Natural killer cell treated with Interleukin-12 subunit alpha and Interleukin-12 subunit beta and Interleukin-15 and Interleukin-18, amount 100 ng/mL, for 72 hours (primary cell): ENCODE results near the gene C17orf67. TPM values are rescaled to one million over a fixed set of nuclear protein-coding genes. Genes with fewer than 3 reads are reported as not detected.

ENCODE experiments used
- ATAC-seq, 2 donors: fragments of 150-1000 bp; cut with Tn5 transposase in 1 of 2; sonication (Bioruptor Pico), chemical (Tn5 transposase) in 1 of 2; 2 replicates each; pipeline ENCODE4 v1.10.0; 2021
- DNase-seq: peaks from one replicate; pipeline ENCODE4 v3.0.0; 2022; ENCODE audit warnings: low spot score
- H3K27ac Mint-ChIP-seq, 2 donors: 1 replicate in 1 of 2; 2 replicates in 1 of 2; pipeline ENCODE4 v1.8.0; 2022; ENCODE audit warnings: mixed read lengths in 2 of 2, mild to moderate bottlenecking in 1 of 2, moderate library complexity in 1 of 2
- H3K27me3 Mint-ChIP-seq, 2 donors: 1 replicate in 1 of 2; 2 replicates in 1 of 2; pipeline ENCODE4 v1.8.0; 2022; ENCODE audit warnings: mixed read lengths in 2 of 2
- H3K36me3 Mint-ChIP-seq: one replicate; pipeline ENCODE4 v1.8.0; 2022; ENCODE audit warnings: mixed read lengths
- H3K4me1 Mint-ChIP-seq, 2 donors: 1 replicate in 1 of 2; 2 replicates in 1 of 2; pipeline ENCODE4 v1.8.0; 2022; ENCODE audit warnings: low read depth in 2 of 2, mixed read lengths in 2 of 2, mild to moderate bottlenecking in 1 of 2
- H3K4me3 Mint-ChIP-seq: one replicate; pipeline ENCODE4 v1.8.0; 2022; ENCODE audit warnings: mixed read lengths
- H3K9me3 Mint-ChIP-seq: 2 replicates; pipeline ENCODE4 v1.8.0; 2022; ENCODE audit warnings: mixed read lengths
- total RNA-seq, 2 donors: library from RNA; stranded (reverse); gene quantifications; one replicate each; pipeline ENCODE4 v1.2.3, GENCODE V29; 2022

Gene C17orf67
- total RNA-seq, 2 donors from 2014 or later = 1.9 to 4.7 TPM

GRCh38 chr17:56826611-56827414 is 6.9 kb downstream of the C17orf67 start:
- no peaks in the 10 kb centered on the region for H3K9me3 Mint-ChIP-seq
- peaks cover 5% of the 10 kb centered on the region for H3K36me3 Mint-ChIP-seq

GRCh38 chr17:56824503-56824902 is 9.2 kb downstream of the C17orf67 start:
- Mint-ChIP-seq H3K27me3 (no peaks in the 10 kb centered on the region), H3K4me3 (no peak overlapping the region), H3K27ac (no peak overlapping the region), H3K36me3 (no peaks in the 10 kb centered on the region), H3K9me3 (no peaks in the 10 kb centered on the region), H3K4me1 (peaks cover 0 to 3% of the 10 kb centered on the region in 2 donors)
- ATAC-seq (no peak), DNase-seq (no peak)

More at GRCh38 chr17:56826611-56827414, 6.9 kb downstream of the C17orf67 start:
- ATAC-seq (no peak), DNase-seq (no peak)
- Mint-ChIP-seq H3K27ac (no peak overlapping the region), H3K4me3 (no peak overlapping the region), H3K4me1 (peaks cover 3 to 14% of the 10 kb centered on the region in 2 donors), H3K27me3 (no peaks in the 10 kb centered on the region)

- Mint-ChIP-seq H3K4me3 (no peak overlapping the region), H3K27me3 (no peaks in the 10 kb centered on the region), H3K9me3 (no peaks in the 10 kb centered on the region), H3K27ac (no peak overlapping the region), H3K36me3 (no peaks in the 10 kb centered on the region), H3K4me1 (peaks cover 0 to 7% of the 10 kb centered on the region in 2 donors)
- DNase-seq (no peak), ATAC-seq (no peak)
Measured at GRCh38 chr17:56823848-56824247, 9.9 kb downstream of the C17orf67 start.

GRCh38 chr17:56822725-56823124 is 11.0 kb downstream of the C17orf67 start:
- Mint-ChIP-seq H3K9me3 (no peaks in the 10 kb centered on the region), H3K4me3 (no peak overlapping the region), H3K4me1 (peaks cover 0 to 8% of the 10 kb centered on the region in 2 donors), H3K27ac (no peak overlapping the region), H3K36me3 (no peaks in the 10 kb centered on the region), H3K27me3 (no peaks in the 10 kb centered on the region)
- ATAC-seq (no peak), DNase-seq (no peak)

DNA sequence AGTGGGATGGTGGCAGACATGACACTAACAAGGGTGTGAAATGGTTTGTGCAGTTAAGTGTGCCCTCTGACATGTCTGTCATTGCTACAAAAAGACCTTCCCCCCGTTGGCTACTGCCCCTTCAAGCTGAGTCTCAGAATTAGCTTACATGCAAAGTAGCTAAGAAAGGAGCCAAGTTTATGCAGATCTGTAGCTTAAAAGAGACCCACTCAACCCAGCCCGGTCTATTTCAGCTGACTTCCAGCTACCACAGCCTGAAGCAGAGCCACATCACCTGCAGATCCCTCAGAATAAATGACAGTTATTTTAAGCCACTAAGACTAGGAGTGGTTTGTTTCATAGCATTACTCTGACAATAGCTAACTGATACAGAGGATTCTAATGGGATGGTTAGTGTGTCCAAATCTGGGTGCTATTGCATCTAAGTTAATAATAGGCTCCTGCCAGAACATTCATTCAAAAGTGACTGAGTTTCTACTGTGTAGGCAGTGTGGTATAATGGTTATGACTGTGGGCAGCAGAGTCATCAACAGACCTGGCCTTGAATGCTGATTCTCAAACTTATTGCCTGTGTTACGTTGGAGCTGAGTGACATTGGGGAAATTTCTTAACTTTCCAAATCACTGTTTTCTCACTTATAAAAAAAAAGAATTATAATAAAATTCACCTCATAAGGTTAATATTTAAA is 11.7 kb downstream of the C17orf67 start:
- no peaks in the 10 kb centered on the region for H3K27me3 Mint-ChIP-seq
- peaks cover 0 to 8% of the 10 kb centered on the region in 2 donors for H3K4me1 Mint-ChIP-seq
- DNase-seq (no peak), ATAC-seq (no peak)
- H3K36me3 Mint-ChIP-seq = no peaks in the 10 kb centered on the region
- no peaks in the 10 kb centered on the region for H3K9me3 Mint-ChIP-seq
- no peak overlapping the region for H3K27ac Mint-ChIP-seq
- H3K4me3 Mint-ChIP-seq = no peak overlapping the region

DNA sequence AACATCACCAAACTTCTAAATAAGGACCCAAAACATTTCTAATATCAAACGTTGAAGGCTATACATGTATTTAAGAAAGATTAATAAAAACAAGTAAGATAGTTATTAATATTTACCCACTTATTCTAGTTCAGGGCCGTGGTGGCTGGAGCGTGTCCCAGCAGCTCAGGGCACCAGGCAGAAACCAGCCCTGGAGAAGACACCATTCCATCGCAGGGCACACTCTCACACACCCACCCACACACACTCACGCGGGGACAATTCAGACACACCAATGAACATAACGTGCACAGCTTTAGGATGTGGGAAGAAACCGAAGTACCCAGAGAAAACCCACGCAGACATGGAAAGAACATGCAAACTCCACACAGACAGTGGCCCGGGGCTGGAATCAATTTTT is 13.5 kb downstream of the C17orf67 start:
- DNase-seq (no peak), ATAC-seq (no peak)
- no peaks in the 10 kb centered on the region for H3K36me3 Mint-ChIP-seq
- H3K9me3 Mint-ChIP-seq = no peaks in the 10 kb centered on the region
- no peak overlapping the region for H3K27ac Mint-ChIP-seq
- no peak overlapping the region for H3K4me3 Mint-ChIP-seq
- peaks cover 0 to 8% of the 10 kb centered on the region in 2 donors for H3K4me1 Mint-ChIP-seq
- H3K27me3 Mint-ChIP-seq = no peaks in the 10 kb centered on the region

GRCh38 chr17:56819431-56820145 is 14.1 kb downstream of the C17orf67 start:
- Mint-ChIP-seq H3K9me3 (no peaks in the 10 kb centered on the region), H3K27ac (no peak overlapping the region), H3K4me1 (peaks cover 0 to 8% of the 10 kb centered on the region in 2 donors), H3K4me3 (no peak overlapping the region), H3K27me3 (no peaks in the 10 kb centered on the region), H3K36me3 (no peaks in the 10 kb centered on the region)
- ATAC-seq = peak; percentile 74 to 76
- DNase-seq = peak; percentile 68

DNA sequence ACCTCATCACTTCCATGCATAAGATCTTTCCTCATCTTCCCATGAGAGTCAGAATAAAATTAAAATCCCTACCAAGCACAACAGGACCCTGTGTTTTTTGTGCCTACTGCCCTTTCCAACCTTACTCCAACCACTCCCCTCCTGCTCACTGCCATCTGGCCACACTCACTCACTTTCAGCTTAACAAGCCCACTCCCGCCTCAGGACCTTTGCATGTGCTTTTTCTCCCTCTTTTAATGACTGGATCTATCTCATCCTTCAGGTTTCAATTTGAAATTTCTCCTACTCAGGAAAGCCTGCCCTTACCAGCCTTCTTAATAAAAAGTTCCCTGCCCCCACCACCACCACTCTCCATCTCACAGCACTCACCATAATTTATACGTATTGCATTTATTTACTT is 14.7 kb downstream of the C17orf67 start:
- DNase-seq (no peak), ATAC-seq (no peak)
- Mint-ChIP-seq H3K4me3 (no peak overlapping the region), H3K4me1 (peaks cover 0 to 8% of the 10 kb centered on the region in 2 donors), H3K36me3 (no peaks in the 10 kb centered on the region), H3K27me3 (no peaks in the 10 kb centered on the region), H3K9me3 (no peaks in the 10 kb centered on the region), H3K27ac (no peak overlapping the region)

GRCh38 chr17:56817066-56817465 is 16.7 kb downstream of the C17orf67 start:
- no peak overlapping the region for H3K4me3 Mint-ChIP-seq
- H3K36me3 Mint-ChIP-seq = no peaks in the 10 kb centered on the region
- DNase-seq (no peak), ATAC-seq (no peak)
- peaks cover 0 to 8% of the 10 kb centered on the region in 2 donors for H3K4me1 Mint-ChIP-seq
- no peaks in the 10 kb centered on the region for H3K9me3 Mint-ChIP-seq
- H3K27ac Mint-ChIP-seq = no peak overlapping the region
- H3K27me3 Mint-ChIP-seq = peaks cover 0 to 5% of the 10 kb centered on the region in 2 donors

DNA sequence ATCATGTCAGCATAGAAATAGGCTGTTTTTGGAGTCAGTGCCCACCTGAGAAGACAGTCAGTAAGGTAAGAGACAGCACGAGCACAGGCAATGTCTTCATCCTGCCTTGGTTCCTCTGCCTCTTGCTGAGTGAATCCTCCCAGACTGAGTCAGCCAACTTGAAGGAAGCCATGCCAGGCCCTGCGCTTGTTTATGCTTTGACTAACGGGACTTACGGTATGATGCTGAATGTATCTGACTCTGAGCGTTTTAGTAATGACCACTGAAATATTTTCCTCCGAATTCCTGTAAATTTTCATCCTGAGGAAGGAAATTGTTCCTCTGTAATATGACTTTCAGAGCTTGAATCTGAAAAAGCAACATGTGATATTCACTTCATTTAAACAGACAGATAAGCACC is 18.0 kb downstream of the C17orf67 start:
- H3K36me3 Mint-ChIP-seq = no peaks in the 10 kb centered on the region
- H3K27ac Mint-ChIP-seq = no peak overlapping the region
- ATAC-seq = no peak

GRCh38 chr17:56812901-56813388 is 20.8 kb downstream of the C17orf67 start:
- ATAC-seq (no peak), DNase-seq (no peak)
- Mint-ChIP-seq H3K27me3 (peaks cover 0 to 5% of the 10 kb centered on the region in 2 donors), H3K4me1 (no peaks in the 10 kb centered on the region), H3K4me3 (no peak overlapping the region), H3K27ac (no peak overlapping the region), H3K9me3 (no peaks in the 10 kb centered on the region), H3K36me3 (no peaks in the 10 kb centered on the region)

More for the DNA sequence above, 18.0 kb downstream of the C17orf67 start:
- Mint-ChIP-seq H3K4me1 (peaks cover 0 to 8% of the 10 kb centered on the region in 2 donors), H3K4me3 (no peak overlapping the region), H3K9me3 (no peaks in the 10 kb centered on the region), H3K27me3 (peaks cover 0 to 5% of the 10 kb centered on the region in 2 donors)
- DNase-seq = no peak

DNA sequence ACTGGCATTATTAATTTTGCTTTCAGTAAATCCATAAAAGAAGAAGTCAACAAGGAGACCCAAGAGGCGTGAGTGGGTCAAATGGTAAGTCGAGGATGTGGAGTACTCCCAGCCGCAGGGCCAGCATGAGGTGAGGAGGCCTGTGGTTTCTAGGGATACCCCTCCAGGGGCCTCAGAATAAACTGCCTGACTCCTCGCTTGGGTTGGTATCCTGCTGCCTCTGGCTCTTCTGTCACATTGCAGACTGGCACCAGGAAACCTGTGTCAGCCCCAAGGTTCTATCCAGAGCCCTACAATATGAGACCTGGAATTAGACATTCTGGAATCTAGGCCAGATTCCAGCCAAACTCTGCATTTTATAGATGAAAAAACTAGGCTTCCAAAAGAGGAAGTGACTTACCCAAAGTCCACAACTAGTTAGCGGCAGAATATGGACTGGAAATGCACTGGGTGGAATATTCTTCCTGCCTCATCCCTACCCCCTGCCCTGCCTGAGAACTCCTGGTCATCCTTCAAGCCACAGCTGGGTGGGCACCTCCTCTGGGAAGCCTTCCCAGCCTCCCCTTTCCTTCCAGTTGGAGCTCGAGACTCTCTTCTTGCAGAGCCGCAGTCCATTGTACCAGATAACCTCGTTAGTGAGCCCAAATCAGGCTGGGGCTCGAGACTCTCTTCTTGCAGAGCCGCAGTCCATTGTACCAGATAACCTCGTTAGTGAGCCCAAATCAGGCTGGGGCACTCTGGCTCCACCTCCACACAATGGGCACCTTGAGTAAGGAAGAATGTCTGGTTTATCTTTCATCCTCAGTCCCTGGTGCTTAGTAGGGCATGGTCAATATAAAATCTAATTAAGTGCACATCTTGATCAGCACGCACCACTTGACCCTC is 22.6 kb downstream of the C17orf67 start:
- H3K4me1 Mint-ChIP-seq = no peaks in the 10 kb centered on the region
- no peak for DNase-seq
- H3K27me3 Mint-ChIP-seq = peaks cover 0 to 5% of the 10 kb centered on the region in 2 donors
- no peaks in the 10 kb centered on the region for H3K36me3 Mint-ChIP-seq
- no peaks in the 10 kb centered on the region for H3K9me3 Mint-ChIP-seq
- no peak overlapping the region for H3K27ac Mint-ChIP-seq
- ATAC-seq = no peak
- H3K4me3 Mint-ChIP-seq = no peak overlapping the region

- Mint-ChIP-seq H3K27ac (no peak overlapping the region), H3K36me3 (no peaks in the 10 kb centered on the region), H3K9me3 (no peaks in the 10 kb centered on the region), H3K4me3 (no peak overlapping the region), H3K4me1 (no peaks in the 10 kb centered on the region), H3K27me3 (peaks cover 0 to 5% of the 10 kb centered on the region in 2 donors)
- no peak for ATAC-seq
- no peak for DNase-seq
Measured at GRCh38 chr17:56810343-56810742, 23.4 kb downstream of the C17orf67 start.
